ENCODE data around the gene SIGLEC11.
A peak's percentile ranks its signal among the peaks of the same experiment; 100 is the strongest.
"Not testable (repeated sequence)": the region's sequence is repeated elsewhere in the genome, so short reads cannot be mapped to it uniquely, and the experiment has no call there.

Gene SIGLEC11

DNA sequence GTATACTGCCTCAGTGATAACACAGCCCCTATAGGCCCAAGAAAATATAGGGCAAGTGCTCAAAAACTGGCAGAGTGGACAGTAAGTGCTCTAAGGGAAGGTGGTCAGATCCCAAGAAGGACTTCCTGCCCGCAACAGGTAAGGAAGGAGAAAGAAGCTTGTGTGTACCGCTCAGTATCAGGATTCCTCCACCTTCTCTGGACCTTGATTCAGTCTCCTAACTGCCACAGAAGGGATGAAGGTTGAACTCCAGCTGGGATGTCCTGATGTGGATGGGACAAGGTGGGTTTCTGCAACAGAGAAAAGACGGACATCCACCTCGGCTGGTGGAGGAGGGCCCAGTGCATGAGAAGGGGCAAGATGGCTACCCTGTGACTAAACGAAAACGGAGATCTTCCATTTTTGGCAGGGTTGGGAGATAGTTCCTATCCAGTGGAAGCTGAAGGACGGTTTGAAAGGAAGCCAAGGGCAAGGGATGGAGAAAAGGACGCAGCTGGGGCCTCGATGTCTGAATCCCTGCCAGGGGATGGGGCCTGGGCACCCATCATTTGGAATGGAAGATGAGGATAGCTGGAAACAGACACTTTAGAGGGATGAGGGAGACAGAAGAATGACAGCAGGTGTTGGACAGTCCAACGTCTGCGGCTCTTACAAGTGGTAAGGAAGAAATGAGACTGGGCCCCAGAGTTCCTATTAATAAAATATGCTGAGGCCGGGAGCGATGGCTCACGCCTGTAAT, 33.3 kb downstream of the SIGLEC11 start:
- peak overlapping the region; percentile 78 for H3K9ac ChIP-seq (ENCODE audit: low read length)
- H3K4me1 ChIP-seq (ENCODE audit: control insufficient read depth, insufficient read depth, low read length): peaks cover 15% of the 10 kb centered on the region
- H3K27me3 ChIP-seq (ENCODE audit: control insufficient read depth, insufficient read depth, low read length): no peaks in the 10 kb centered on the region
- H3K4me3 ChIP-seq (ENCODE audit: low read length): no peak overlapping the region
- H3K36me3 ChIP-seq (ENCODE audit: control insufficient read depth, insufficient read depth, low read length): no peaks in the 10 kb centered on the region
- H3K9me3 ChIP-seq (ENCODE audit: control insufficient read depth, low read length): no peaks in the 10 kb centered on the region

DNA sequence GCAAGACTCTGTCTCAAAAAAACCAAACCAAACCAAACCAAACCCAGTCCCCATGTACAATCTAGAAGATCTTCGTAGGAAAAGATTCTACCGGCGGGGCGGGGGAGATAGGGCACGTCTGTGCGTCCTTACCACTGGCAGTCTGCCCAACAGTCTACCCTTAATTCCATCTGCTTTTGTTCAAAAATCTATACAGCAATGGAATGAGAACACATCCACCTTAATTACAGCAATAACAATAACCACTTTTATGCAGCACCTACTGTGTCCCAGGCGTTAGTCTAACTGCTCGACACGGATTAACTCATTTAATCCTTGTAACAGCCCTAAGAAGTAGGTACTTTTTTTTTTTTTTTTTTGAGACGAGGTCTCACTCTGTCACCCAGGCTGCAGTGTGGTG, 34.5 kb downstream of the SIGLEC11 start:
- Histone ChIP-seq H3K27me3 (ENCODE audit: control insufficient read depth, insufficient read depth, low read length) (no peaks in the 10 kb centered on the region), H3K4me3 (ENCODE audit: low read length) (no peak overlapping the region), H3K36me3 (ENCODE audit: control insufficient read depth, insufficient read depth, low read length) (no peaks in the 10 kb centered on the region), H3K9ac (ENCODE audit: low read length) (no peak overlapping the region), H3K9me3 (ENCODE audit: control insufficient read depth, low read length) (no peaks in the 10 kb centered on the region), H3K4me1 (ENCODE audit: control insufficient read depth, insufficient read depth, low read length) (peaks cover 15% of the 10 kb centered on the region)

DNA sequence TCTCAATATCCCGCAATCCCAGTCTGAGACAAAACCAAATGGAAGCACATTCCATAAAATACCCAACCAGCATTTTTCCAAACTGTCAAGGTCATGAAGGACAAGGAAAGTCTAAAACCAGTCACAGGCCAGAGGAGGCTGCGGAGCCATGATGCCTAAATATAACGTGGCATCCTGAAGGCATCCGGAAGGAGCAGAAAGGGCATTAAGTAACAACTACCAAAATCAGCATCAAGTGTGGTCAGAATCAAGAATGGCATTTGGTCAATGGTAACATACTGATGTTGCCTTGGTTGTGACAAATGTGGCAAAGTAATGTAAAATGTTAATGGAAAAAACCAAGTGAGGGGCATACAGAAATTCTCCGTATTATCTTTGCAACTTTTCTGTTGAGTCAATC, 35.5 kb downstream of the SIGLEC11 start:
- no peak overlapping the region for H3K4me3 ChIP-seq (ENCODE audit: low read length)
- H3K4me1 ChIP-seq (ENCODE audit: control insufficient read depth, insufficient read depth, low read length): peaks cover 15% of the 10 kb centered on the region
- H3K9ac ChIP-seq (ENCODE audit: low read length): no peak overlapping the region
- no peaks in the 10 kb centered on the region for H3K36me3 ChIP-seq (ENCODE audit: control insufficient read depth, insufficient read depth, low read length)
- no peaks in the 10 kb centered on the region for H3K9me3 ChIP-seq (ENCODE audit: control insufficient read depth, low read length)
- no peaks in the 10 kb centered on the region for H3K27me3 ChIP-seq (ENCODE audit: control insufficient read depth, insufficient read depth, low read length)

DNA sequence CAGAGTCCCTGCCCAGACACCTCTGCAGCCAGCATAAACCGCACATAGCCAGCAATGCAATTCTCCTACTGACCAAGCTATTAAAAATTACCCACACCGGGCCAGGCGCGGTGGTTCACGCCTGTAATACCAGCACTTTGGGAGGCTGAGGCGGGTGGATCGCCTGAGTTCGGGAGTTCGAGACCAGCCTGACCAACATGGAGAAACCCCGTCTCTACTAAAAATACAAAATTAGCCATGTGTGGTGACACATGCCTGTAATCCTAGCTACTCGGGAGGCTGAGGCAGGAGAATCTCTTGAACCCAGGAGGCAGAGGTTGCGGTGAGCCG, 36.1 kb downstream of the SIGLEC11 start:
- H3K4me1 ChIP-seq (ENCODE audit: control insufficient read depth, insufficient read depth, low read length); H3K4me3 ChIP-seq (ENCODE audit: low read length); H3K36me3 ChIP-seq (ENCODE audit: control insufficient read depth, insufficient read depth, low read length): not testable (repeated sequence)

DNA sequence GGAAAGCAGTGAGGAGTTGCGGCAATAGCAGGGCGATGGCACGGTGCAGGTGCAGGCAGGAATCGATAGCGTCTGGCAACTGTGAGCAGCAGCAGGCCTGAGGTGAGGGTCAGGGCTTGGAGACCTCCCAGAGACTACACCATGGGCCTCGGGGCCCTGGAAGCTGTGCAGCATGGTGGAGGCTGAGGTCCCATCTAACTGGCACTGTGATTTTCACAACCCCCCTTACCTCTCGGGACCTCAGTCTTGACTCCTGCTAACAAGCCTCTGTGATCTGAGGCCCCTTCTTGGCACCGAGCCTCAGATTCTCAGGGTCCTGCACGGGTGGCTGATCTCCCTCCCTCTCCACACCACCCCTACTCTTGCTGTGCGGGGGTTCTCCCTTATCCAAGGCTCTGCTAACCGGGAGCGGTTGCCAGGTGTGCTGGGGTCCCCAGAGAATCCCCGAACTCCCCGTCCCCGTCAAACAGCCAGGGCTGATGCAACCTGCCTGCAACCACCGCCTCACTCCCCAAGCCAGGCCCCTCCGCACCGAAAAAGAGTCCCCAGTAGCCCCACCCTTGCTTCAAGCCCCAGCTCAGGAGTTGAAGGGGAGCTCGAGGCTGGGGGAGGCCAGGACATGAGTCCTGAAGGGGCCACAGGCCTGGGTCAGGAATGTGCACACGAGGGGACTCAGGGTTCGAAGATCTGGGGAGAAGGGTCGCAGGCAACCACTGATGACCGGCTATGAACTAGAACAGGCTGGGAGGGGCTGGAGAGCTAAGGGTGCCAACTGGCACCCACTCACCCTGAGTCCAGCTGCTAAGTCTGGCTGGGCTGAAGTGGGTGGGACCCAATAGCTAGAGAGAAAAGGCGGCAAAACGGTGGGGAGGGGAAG, 36.7 kb downstream of the SIGLEC11 start:
- Histone ChIP-seq H3K36me3 (ENCODE audit: control insufficient read depth, insufficient read depth, low read length) (no peaks in the 10 kb centered on the region), H3K4me3 (ENCODE audit: low read length) (no peak overlapping the region), H3K4me1 (ENCODE audit: control insufficient read depth, insufficient read depth, low read length) (peaks cover 10% of the 10 kb centered on the region), H3K9me3 (ENCODE audit: control insufficient read depth, low read length) (no peaks in the 10 kb centered on the region), H3K9ac (ENCODE audit: low read length) (no peak overlapping the region), H3K27me3 (ENCODE audit: control insufficient read depth, insufficient read depth, low read length) (no peaks in the 10 kb centered on the region)

More for the DNA sequence above, 36.1 kb downstream of the SIGLEC11 start:
- H3K9me3 ChIP-seq (ENCODE audit: control insufficient read depth, low read length); H3K27me3 ChIP-seq (ENCODE audit: control insufficient read depth, insufficient read depth, low read length); H3K9ac ChIP-seq (ENCODE audit: low read length): not testable (repeated sequence)

DNA sequence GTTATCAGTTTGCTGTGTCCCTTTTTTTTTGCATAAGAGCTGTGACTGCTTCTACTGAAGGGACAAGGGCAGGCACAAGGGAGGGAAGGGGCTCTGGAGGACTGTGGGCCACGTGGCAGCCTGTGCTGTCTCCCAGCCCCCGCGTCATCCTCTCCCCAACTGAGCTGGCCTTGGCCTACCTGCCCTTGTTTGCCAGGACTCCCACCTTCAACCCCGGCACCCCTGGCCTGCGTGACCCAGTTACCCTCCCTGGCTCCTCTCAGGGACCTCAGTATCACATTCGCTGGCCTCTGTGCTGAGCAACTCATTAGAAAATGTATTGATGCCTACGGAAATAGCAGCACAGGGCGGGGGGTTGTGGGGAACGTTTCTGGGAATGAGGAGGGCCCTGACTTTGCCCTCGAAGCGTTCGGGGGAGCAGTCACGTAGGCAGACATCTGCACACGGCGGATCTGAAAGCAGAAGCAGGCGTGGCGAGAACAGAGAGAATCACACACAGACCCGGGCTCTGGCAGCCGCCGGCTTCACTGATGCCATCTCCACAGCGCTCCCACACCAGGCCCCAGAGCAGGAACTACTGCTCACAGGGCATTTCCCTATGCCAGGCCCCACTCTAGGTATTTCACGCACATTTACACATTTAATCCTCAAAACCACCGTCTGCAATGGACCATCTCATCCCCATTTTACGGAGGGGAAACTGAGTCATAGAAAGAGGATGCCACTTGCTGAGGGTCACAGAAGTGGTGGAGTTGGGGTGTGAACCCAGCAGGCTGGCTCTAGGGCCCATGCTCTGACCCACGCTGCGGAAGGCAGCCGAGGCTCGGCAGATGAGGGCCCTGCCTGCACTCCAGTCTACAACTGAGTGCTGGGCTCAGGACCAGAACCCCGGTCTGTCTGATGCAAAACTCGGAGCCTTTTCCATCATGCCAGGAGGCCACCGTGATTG, 37.6 kb downstream of the SIGLEC11 start:
- Histone ChIP-seq H3K27me3 (ENCODE audit: control insufficient read depth, insufficient read depth, low read length) (no peaks in the 10 kb centered on the region), H3K4me3 (ENCODE audit: low read length) (no peak overlapping the region), H3K9me3 (ENCODE audit: control insufficient read depth, low read length) (no peaks in the 10 kb centered on the region), H3K9ac (ENCODE audit: low read length) (no peak overlapping the region), H3K36me3 (ENCODE audit: control insufficient read depth, insufficient read depth, low read length) (no peaks in the 10 kb centered on the region), H3K4me1 (ENCODE audit: control insufficient read depth, insufficient read depth, low read length) (peaks cover 10% of the 10 kb centered on the region)

DNA sequence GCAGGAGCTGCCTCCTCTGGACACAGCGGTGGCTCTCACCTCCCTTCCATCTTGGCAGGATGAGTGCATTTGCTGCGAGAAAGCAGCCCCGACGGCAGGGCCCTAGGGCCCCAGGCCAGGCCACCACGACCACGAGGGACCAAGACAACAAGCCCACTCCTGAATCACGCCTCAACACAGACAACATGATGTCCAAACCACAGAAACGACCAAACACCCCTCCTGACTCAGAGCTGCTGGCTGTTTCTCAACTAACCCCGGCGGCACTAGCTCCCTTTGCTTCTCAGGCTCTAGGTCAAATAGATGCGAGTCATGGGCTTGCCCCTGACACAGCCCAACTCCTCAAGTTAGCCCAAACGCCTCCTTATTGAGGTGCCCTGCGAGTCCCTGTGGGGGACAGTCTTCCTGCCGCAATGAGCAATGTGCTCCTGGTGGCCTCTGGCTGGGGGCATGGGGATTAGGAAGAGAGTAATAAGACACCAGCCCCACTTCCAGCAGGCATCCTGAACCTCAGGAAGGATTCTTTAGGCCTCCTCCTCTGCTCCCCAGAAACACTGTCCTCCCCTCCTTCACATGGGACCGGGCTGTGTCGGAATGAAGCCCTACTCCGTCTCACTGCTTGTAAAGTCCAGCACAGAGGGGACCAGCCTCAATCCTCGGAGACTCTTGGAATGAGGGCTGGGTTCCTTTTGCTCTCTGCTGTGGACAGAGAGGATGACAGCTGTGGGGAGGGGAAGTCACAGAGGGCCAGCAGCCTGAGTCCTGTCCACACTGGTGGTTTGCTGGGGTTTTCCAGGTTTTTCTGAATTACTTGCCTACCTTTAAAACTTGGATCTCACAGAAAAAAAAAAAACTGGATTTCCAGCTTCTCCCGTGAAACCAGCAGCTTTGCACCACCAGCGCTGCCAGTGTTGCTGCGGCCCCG, 38.8 kb downstream of the SIGLEC11 start:
- Histone ChIP-seq H3K4me3 (ENCODE audit: low read length) (no peak overlapping the region), H3K9me3 (ENCODE audit: control insufficient read depth, low read length) (no peaks in the 10 kb centered on the region), H3K9ac (ENCODE audit: low read length) (no peak overlapping the region), H3K27me3 (ENCODE audit: control insufficient read depth, insufficient read depth, low read length) (no peaks in the 10 kb centered on the region), H3K4me1 (ENCODE audit: control insufficient read depth, insufficient read depth, low read length) (no peaks in the 10 kb centered on the region), H3K36me3 (ENCODE audit: control insufficient read depth, insufficient read depth, low read length) (no peaks in the 10 kb centered on the region)

DNA sequence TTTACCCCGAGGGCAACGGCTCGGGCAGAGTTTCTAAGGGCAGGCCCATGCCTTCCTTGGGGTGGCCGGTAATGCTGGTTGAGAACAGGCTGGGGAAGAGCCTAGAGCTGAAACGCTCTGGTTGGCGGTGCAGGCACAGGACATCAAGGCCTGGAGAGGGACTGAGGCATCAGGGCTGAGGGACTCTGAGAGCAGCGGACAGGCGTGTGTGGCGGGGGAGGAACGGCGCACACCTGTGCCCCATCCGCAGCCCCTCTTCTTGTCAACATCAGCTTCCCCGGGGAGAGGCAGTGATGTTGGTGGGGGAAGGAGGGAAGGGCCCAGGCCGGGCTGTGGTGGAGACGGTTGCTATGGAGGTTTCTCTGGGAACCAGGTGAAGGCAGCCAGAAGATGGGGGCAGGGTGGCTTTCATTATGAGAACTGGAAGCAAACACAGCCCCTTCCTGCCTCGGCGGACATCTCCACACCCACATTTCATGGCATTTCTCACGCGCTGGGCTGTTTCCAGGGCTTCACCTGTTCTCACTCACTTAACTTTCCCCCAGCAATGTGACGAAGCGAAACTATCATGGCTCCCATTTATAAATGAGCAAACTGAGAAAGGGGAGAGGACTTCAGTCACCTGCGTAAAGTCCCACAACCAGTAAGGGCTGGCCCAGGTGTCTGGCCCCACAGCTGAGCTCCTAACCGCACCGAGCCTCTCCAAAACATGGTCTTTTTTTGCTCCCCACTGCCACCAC, 40.2 kb downstream of the SIGLEC11 start:
- Histone ChIP-seq H3K27me3 (ENCODE audit: control insufficient read depth, insufficient read depth, low read length) (no peaks in the 10 kb centered on the region), H3K4me3 (ENCODE audit: low read length) (no peak overlapping the region), H3K9me3 (ENCODE audit: control insufficient read depth, low read length) (no peaks in the 10 kb centered on the region), H3K9ac (ENCODE audit: low read length) (no peak overlapping the region), H3K36me3 (ENCODE audit: control insufficient read depth, insufficient read depth, low read length) (no peaks in the 10 kb centered on the region), H3K4me1 (ENCODE audit: control insufficient read depth, insufficient read depth, low read length) (no peaks in the 10 kb centered on the region)

DNA sequence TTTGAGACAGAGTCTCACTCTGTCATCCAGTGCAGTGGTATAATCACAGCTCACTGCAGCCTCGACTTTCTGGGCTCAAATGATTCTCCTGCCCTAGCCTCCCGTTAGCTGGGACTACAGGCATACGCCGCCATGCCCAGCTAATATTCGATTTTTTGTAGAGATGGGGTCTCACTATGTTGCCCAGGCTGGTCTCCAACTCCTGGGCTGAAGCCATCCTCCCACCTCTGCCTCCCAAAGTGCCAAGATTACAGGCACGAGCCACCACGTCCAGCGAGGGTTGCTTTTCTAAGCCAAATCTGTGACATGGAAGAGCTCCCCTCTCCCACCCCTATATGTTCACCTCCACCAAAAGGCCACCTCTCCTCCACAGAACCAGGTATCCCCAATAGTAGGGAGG, 42.9 kb downstream of the SIGLEC11 start:
- Histone ChIP-seq H3K4me1 (ENCODE audit: control insufficient read depth, insufficient read depth, low read length) (no peaks in the 10 kb centered on the region), H3K9ac (ENCODE audit: low read length) (no peak overlapping the region), H3K27me3 (ENCODE audit: control insufficient read depth, insufficient read depth, low read length) (no peaks in the 10 kb centered on the region), H3K36me3 (ENCODE audit: control insufficient read depth, insufficient read depth, low read length) (peaks cover 3% of the 10 kb centered on the region), H3K4me3 (ENCODE audit: low read length) (no peak overlapping the region), H3K9me3 (ENCODE audit: control insufficient read depth, low read length) (no peaks in the 10 kb centered on the region)

DNA sequence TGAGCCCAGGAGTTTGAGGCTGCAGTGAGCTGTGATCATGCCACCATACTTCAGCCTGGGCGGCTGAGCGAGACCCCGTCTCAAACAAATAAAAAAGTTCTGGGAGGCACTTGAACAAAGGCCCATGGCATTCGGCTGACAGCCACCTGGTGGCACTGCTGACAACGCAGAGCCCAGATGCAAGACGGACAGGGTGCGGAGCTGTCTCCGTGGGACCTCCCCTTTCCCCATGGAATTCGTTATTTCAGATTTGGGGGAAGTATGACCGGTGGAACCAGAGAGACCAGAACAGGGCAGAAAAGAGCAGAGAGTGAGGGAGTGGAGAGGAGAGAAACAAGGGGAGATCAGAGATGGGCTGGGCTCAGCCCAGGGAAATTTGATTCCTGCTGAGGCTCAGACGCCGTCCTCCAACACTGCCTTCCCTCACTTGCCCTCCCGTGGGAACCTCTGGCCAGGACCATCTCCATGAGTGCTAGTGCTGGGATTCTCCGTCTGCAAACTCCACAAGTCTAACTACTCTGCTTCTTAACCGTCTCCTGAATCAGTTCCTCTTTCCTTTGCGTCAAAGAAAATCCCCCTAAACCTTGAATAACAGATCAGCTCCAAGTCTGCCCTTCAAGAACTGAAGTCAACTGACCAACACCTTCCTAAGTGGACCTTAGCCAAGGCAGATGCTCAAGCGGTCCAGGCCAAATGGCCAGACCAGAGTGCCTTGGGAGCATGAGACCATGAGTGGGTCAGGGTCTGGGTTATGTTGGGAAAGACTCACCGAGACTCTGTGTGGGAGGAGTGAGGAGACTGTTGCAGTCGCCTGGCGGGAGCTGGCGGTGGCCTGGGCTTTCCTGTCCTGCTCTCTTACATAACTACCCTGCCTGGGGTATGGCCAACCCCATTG, 43.9 kb downstream of the SIGLEC11 start:
- H3K27me3 ChIP-seq (ENCODE audit: control insufficient read depth, insufficient read depth, low read length): no peaks in the 10 kb centered on the region
- no peak overlapping the region for H3K4me3 ChIP-seq (ENCODE audit: low read length)
- peaks cover 8% of the 10 kb centered on the region for H3K36me3 ChIP-seq (ENCODE audit: control insufficient read depth, insufficient read depth, low read length)
- no peaks in the 10 kb centered on the region for H3K9me3 ChIP-seq (ENCODE audit: control insufficient read depth, low read length)
- no peak overlapping the region for H3K9ac ChIP-seq (ENCODE audit: low read length)
- H3K4me1 ChIP-seq (ENCODE audit: control insufficient read depth, insufficient read depth, low read length): no peaks in the 10 kb centered on the region
